OCI-LY1 (cell line): ENCODE results near the gene WNT6.

Experiments used
- CTCF ChIP-seq: fragments of 200-600 bp; sonication (generic), shearing (Covaris generic); IDR thresholded peaks from 2 replicates; pipeline ENCODE4 v1.5.1; 2017; ENCODE audit warnings: mild to moderate bottlenecking, antibody characterized with exemption, low read length, moderate library complexity, mixed read lengths
- EZH2 ChIP-seq: fragments of 200-600 bp; sonication (generic), shearing (Covaris generic); IDR thresholded peaks from 2 replicates; pipeline ENCODE4 v1.8.0; 2017; ENCODE audit warnings: borderline replicate concordance, mixed run types, mild to moderate bottlenecking, antibody characterized with exemption, low read length, moderate library complexity, mixed read lengths

GRCh38 chr2:218859988-218860831, 605 bp downstream of the WNT6 start:
- TF ChIP-seq CTCF (no peak), EZH2 (no peak)
